MCF 10A (cell line): ENCODE data around the gene PLD5. TPM values are rescaled to one million over a fixed set of nuclear protein-coding genes. Genes with fewer than 3 reads are reported as not detected.
A peak's percentile ranks its signal among the peaks of the same experiment; 100 is the strongest.

ENCODE experiments used
- BruUV-seq: library from RNA; stranded (reverse); fragments of 400-500 nt; replicated peaks from 2 replicates; lab custom pipeline; 2021; lab: Mats Ljungman, UMichigan
- CTCF ChIA-PET: fragments of 300-600 bp; sonication (Branson Sonifier 250); formaldehyde crosslinking; extraction: SDS; loops from one replicate; lab custom pipeline; 2021; ENCODE audit warnings: antibody characterized with exemption, inconsistent platforms; lab: Yijun Ruan, JAX
- POLR2A ChIA-PET: fragments of 300-600, 350-650 bp; sonication (Branson Sonifier 250); formaldehyde crosslinking; extraction: SDS; loops from one replicate; lab custom pipeline; 2020; ENCODE audit warnings: antibody characterized with exemption, inconsistent platforms; lab: Yijun Ruan, JAX
- DNase-seq: peaks from one replicate; pipeline ENCODE4 v3.0.0-alpha.2; 2018; ENCODE audit not compliant: unreplicated experiment
- H3K27ac Mint-ChIP-seq: one replicate; pipeline ENCODE4 v1.8.0; 2022; ENCODE audit warnings: mild to moderate bottlenecking, low read depth, mixed read lengths; ENCODE audit not compliant: unreplicated experiment
- H3K27me3 Mint-ChIP-seq: one replicate; pipeline ENCODE4 v1.8.0; 2022; ENCODE audit warnings: mixed read lengths; ENCODE audit not compliant: insufficient read depth, unreplicated experiment
- H3K36me3 Mint-ChIP-seq: one replicate; pipeline ENCODE4 v1.8.0; 2022; ENCODE audit warnings: mild to moderate bottlenecking, moderate library complexity, mixed read lengths; ENCODE audit not compliant: insufficient read depth, unreplicated experiment
- H3K4me1 Mint-ChIP-seq: one replicate; pipeline ENCODE4 v1.8.0; 2022; ENCODE audit warnings: mixed read lengths; ENCODE audit not compliant: insufficient read depth, unreplicated experiment
- H3K4me3 Mint-ChIP-seq: one replicate; pipeline ENCODE4 v1.8.0; 2022; ENCODE audit warnings: mild to moderate bottlenecking, moderate library complexity, mixed read lengths; ENCODE audit not compliant: unreplicated experiment
- H3K9me3 Mint-ChIP-seq: one replicate; pipeline ENCODE4 v1.8.0; 2022; ENCODE audit warnings: mixed read lengths; ENCODE audit not compliant: unreplicated experiment
- CTCF ChIP-seq: fragments of 200-600 bp; IDR thresholded peaks from one replicate; pipeline ENCODE4 v1.8.0; 2022; ENCODE audit warnings: antibody characterized with exemption, mild to moderate bottlenecking; ENCODE audit not compliant: unreplicated experiment
- intact Hi-C: fragments of 100-400 bp; cut with micrococcal nuclease; formaldehyde crosslinking; loops from 2 replicates; pipeline ENCODE4 v1.14.1; 2022
- total RNA-seq: library from RNA; stranded (reverse); gene quantifications from 2 replicates; pipeline ENCODE4 v1.2.3, GENCODE V29; 2022

Gene PLD5
- total RNA-seq, 1 experiment from 2014 or later: 18.3 TPM

GRCh38 chr1:242201090-242201489, 323.4 kb downstream of the PLD5 start:
- Mint-ChIP-seq H3K36me3 (no peaks in the 10 kb centered on the region), H3K27me3 (no peaks in the 10 kb centered on the region), H3K27ac (peak overlapping the region; percentile 92), H3K9me3 (no peaks in the 10 kb centered on the region), H3K4me3 (no peak overlapping the region), H3K4me1 (peaks cover 26% of the 10 kb centered on the region)
- POLR2A ChIA-PET: interaction anchor here (0.7 to 2.4 kb wide), 6 partner anchors 12 to 1799 kb away, joined by 3 to 7 read pairs (median 5); no protein-coding TSS in a partner anchor
- BruUV-seq: no TSS peak
- DNase-seq: no peak
- intact Hi-C loops: no loop called here
- CTCF ChIA-PET: interaction anchor here (0.6 to 1.4 kb wide), 10 partner anchors 9 to 1279 kb away, joined by 3 to 7 read pairs (median 3); no protein-coding TSS in a partner anchor
- TF ChIP-seq CTCF: no peak

- BruUV-seq: TSS peak; percentile 21
- Mint-ChIP-seq H3K36me3 (no peaks in the 10 kb centered on the region), H3K27me3 (no peaks in the 10 kb centered on the region), H3K4me3 (no peak overlapping the region), H3K9me3 (no peaks in the 10 kb centered on the region), H3K4me1 (peaks cover 18% of the 10 kb centered on the region), H3K27ac (peak overlapping the region; percentile 92)
- ChIA-PET CTCF (interaction anchor here (0.6 to 1.4 kb wide), 10 partner anchors 21 to 680 kb away, joined by 3 to 6 read pairs (median 3); no protein-coding TSS in a partner anchor), POLR2A (interaction anchor here (0.6 to 2.4 kb wide), 15 partner anchors 8 to 226 kb away, joined by 3 to 8 read pairs (median 3); no protein-coding TSS in a partner anchor)
- intact Hi-C loops: no loop called here
- DNase-seq: peak; percentile 89
- no peak for TF ChIP-seq CTCF
Measured at GRCh38 chr1:242199776-242200458, 324.6 kb downstream of the PLD5 start.

GRCh38 chr1:242197907-242198820, 326.3 kb downstream of the PLD5 start:
- CTCF ChIA-PET: interaction anchor here (0.6 to 1.8 kb wide), 2 partner anchors 8 to 1146 kb away, joined by 3 to 10 read pairs; no protein-coding TSS in a partner anchor

More at GRCh38 chr1:242197907-242198820, 326.3 kb downstream of the PLD5 start:
- intact Hi-C loops: no loop called here
- H3K4me3 Mint-ChIP-seq: no peak overlapping the region
- no TSS peak for BruUV-seq
- H3K4me1 Mint-ChIP-seq: peaks cover 18% of the 10 kb centered on the region
- no peaks in the 10 kb centered on the region for H3K27me3 Mint-ChIP-seq
- no peak for TF ChIP-seq CTCF
- no peaks in the 10 kb centered on the region for H3K9me3 Mint-ChIP-seq
- H3K27ac Mint-ChIP-seq: no peak overlapping the region
- DNase-seq: peak; percentile 51
- H3K36me3 Mint-ChIP-seq: no peaks in the 10 kb centered on the region
- POLR2A ChIA-PET: interaction anchor here (0.6 to 1.2 kb wide), 4 partner anchors 8 to 904 kb away, joined by 3 read pairs; no protein-coding TSS in a partner anchor
